ENCODE results near the gene FXYD5.
"Not testable (repeated sequence)": the region's sequence is repeated elsewhere in the genome, so short reads cannot be mapped to it uniquely, and the experiment has no call there.

FXYD5 gene

DNA sequence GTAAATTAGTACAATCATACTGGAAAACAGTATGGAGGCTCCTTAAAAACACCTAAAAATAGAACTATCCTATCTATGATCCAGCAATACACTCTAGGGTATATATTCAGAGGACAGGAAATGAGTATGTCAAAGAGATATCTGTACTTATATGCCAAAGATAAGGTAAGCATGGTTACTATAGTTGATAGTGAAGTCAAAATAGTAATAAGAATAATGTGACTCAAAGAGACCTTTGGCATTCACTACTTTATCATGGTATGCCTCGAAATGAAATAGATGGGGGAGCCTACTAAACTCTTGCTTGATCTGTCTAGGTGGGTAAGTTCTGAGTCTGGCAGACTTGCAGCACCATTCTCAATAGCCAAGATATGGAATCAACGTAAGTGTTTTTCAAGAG, 30.3 kb downstream of the FXYD5 start:
- peaks cover 4% of the 10 kb centered on the region; the same call in 1 of the 2 replicates for H3K27me3 ChIP-seq (ENCODE audit: insufficient read depth, low read length)
- H2AFZ ChIP-seq (ENCODE audit: low read length, unreplicated experiment) = no peak overlapping the region

DNA sequence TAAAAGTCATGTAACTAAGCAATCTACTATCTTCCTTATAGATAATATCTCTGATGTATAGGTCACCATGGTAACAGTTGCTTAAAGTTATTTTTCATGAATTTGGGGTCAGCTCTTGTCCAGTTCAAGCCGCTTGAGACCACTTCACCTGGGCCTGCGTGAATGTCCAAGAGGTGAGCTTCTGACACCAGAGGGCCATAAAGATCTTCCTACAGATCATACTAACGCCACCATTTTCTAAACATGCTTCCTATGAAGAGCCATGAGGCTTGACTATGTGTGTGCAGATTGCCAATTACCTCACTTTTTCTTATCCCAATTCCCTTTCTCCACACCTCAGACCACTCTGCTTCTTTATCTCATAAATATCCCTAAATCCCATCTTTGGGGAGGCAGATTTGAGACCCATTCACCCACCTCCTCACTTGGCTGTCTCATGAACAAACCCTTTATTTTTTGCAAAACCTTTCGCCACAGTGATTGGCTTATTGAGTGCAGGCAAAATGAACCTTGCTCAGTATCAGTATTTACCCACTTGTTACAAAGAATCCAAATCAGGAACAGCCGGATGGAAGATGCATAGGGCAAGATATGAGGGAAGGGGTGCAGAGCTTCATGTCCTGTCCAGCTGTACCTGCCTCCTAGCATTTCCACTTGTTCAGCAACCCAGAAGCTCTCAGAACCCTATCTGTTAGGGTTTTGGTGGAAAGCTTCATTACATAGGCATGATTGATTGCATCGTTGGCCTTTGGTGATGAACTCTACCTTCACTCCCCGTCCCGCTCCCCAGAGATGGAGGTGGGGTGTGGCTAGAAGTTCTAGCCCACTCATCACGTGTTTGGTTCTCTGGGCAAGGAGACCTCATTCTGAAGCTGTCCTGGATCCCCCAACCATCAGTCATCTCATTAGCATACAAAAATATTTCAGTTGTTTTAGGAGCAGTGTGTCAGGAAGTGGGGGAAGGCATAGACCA, 39.8 kb downstream of the FXYD5 start:
- Histone ChIP-seq H3K27me3 (ENCODE audit: insufficient read depth, low read length) (peaks cover 52% of the 10 kb centered on the region), H3K36me3 (ENCODE audit: insufficient read depth, low read length) (no peaks in the 10 kb centered on the region), H3K79me2 (ENCODE audit: control insufficient read depth, insufficient read depth, low read length, unreplicated experiment) (no peaks in the 10 kb centered on the region), H3K4me1 (ENCODE audit: control insufficient read depth, insufficient read depth, low read length, unreplicated experiment) (no peaks in the 10 kb centered on the region), H3K4me3 (ENCODE audit: low read depth, low read length) (no peak overlapping the region), H3K27ac (ENCODE audit: low read depth, low read length) (no peak overlapping the region), H2AFZ (ENCODE audit: low read length, unreplicated experiment) (no peak overlapping the region)

More for the DNA sequence above, 30.3 kb downstream of the FXYD5 start:
- H3K27ac ChIP-seq (ENCODE audit: low read depth, low read length) = no peak overlapping the region
- H3K4me1 ChIP-seq (ENCODE audit: control insufficient read depth, insufficient read depth, low read length, unreplicated experiment) = no peaks in the 10 kb centered on the region
- H3K4me3 ChIP-seq (ENCODE audit: low read depth, low read length) = no peak overlapping the region
- H3K79me2 ChIP-seq (ENCODE audit: control insufficient read depth, insufficient read depth, low read length, unreplicated experiment) = no peaks in the 10 kb centered on the region
- H3K36me3 ChIP-seq (ENCODE audit: insufficient read depth, low read length) = no peaks in the 10 kb centered on the region

GRCh38 chr19:35195830-35196229, 41.3 kb downstream of the FXYD5 start:
- H3K27ac ChIP-seq (ENCODE audit: low read depth, low read length) = no peak overlapping the region
- H3K4me3 ChIP-seq (ENCODE audit: low read depth, low read length) = no peak overlapping the region
- H2AFZ ChIP-seq (ENCODE audit: low read length, unreplicated experiment) = no peak overlapping the region
- no peaks in the 10 kb centered on the region for H3K36me3 ChIP-seq (ENCODE audit: insufficient read depth, low read length)
- H3K79me2 ChIP-seq (ENCODE audit: control insufficient read depth, insufficient read depth, low read length, unreplicated experiment) = no peaks in the 10 kb centered on the region
- H3K27me3 ChIP-seq (ENCODE audit: insufficient read depth, low read length) = peaks cover 54% of the 10 kb centered on the region
- H3K4me1 ChIP-seq (ENCODE audit: control insufficient read depth, insufficient read depth, low read length, unreplicated experiment) = no peaks in the 10 kb centered on the region

GRCh38 chr19:35196861-35197260, 42.3 kb downstream of the FXYD5 start:
- peaks cover 61% of the 10 kb centered on the region for H3K27me3 ChIP-seq (ENCODE audit: insufficient read depth, low read length)
- H3K27ac ChIP-seq (ENCODE audit: low read depth, low read length); H3K79me2 ChIP-seq (ENCODE audit: control insufficient read depth, insufficient read depth, low read length, unreplicated experiment); H3K4me3 ChIP-seq (ENCODE audit: low read depth, low read length); H3K36me3 ChIP-seq (ENCODE audit: insufficient read depth, low read length); H3K4me1 ChIP-seq (ENCODE audit: control insufficient read depth, insufficient read depth, low read length, unreplicated experiment); H2AFZ ChIP-seq (ENCODE audit: low read length, unreplicated experiment): not testable (repeated sequence)

GRCh38 chr19:35199481-35199880, 44.9 kb downstream of the FXYD5 start:
- no peak overlapping the region for H3K27ac ChIP-seq (ENCODE audit: low read depth, low read length)
- no peaks in the 10 kb centered on the region for H3K79me2 ChIP-seq (ENCODE audit: control insufficient read depth, insufficient read depth, low read length, unreplicated experiment)
- peaks cover 46% of the 10 kb centered on the region for H3K27me3 ChIP-seq (ENCODE audit: insufficient read depth, low read length)
- no peaks in the 10 kb centered on the region for H3K36me3 ChIP-seq (ENCODE audit: insufficient read depth, low read length)
- no peaks in the 10 kb centered on the region for H3K4me1 ChIP-seq (ENCODE audit: control insufficient read depth, insufficient read depth, low read length, unreplicated experiment)
- H3K4me3 ChIP-seq (ENCODE audit: low read depth, low read length) = no peak overlapping the region
- H2AFZ ChIP-seq (ENCODE audit: low read length, unreplicated experiment) = no peak overlapping the region

DNA sequence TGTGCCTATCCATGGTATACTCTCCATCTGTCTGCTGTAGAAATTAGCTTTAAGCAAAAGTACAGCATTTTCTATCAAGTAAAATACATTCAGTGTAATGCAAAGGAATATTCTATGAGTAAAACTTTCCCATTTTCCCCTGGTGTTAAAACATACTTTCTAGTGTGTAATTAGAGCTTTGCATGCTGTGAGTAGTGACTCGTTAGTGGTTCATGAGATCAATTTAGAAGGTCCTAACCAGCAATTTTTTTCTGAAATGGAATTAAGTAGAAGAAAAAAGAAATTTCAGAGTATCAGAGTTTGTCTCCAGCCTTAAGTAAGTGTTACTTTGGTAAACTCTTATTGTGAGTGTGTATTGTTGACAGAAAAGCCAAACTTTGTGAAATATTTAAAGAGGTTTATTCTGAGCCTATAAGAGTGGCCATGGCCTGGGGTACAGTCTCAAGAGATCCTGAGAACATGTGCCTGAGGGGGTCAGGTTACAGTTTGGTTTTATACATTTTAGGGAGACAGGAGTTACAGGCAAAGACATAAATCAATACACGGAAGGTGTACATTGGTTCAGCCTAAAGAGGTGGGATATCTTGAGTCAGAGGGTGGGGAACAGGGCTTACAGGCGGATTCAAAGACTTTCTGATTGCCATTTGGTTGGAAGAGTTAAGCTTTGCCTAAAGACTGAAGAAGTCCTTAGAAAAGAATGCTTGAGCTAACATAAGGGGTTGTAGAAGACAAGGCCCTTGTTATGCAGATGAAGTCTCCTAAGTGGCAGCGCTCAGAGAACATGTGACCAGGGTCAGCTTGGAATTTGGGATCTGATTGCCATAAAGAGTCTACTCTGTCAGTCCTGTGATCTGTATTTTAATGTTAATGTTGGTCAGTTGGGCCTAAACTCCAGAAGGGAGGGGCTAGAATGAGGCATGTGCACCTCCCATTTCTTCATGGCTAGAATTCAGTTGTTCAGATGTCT, 48.5 kb downstream of the FXYD5 start:
- H3K27ac ChIP-seq (ENCODE audit: low read depth, low read length) = no peak overlapping the region
- no peaks in the 10 kb centered on the region for H3K79me2 ChIP-seq (ENCODE audit: control insufficient read depth, insufficient read depth, low read length, unreplicated experiment)
- no peak overlapping the region for H2AFZ ChIP-seq (ENCODE audit: low read length, unreplicated experiment)
- H3K4me1 ChIP-seq (ENCODE audit: control insufficient read depth, insufficient read depth, low read length, unreplicated experiment) = no peaks in the 10 kb centered on the region
- H3K36me3 ChIP-seq (ENCODE audit: insufficient read depth, low read length) = no peaks in the 10 kb centered on the region
- H3K27me3 ChIP-seq (ENCODE audit: insufficient read depth, low read length) = peaks cover 27% of the 10 kb centered on the region
- no peak overlapping the region for H3K4me3 ChIP-seq (ENCODE audit: low read depth, low read length)

DNA sequence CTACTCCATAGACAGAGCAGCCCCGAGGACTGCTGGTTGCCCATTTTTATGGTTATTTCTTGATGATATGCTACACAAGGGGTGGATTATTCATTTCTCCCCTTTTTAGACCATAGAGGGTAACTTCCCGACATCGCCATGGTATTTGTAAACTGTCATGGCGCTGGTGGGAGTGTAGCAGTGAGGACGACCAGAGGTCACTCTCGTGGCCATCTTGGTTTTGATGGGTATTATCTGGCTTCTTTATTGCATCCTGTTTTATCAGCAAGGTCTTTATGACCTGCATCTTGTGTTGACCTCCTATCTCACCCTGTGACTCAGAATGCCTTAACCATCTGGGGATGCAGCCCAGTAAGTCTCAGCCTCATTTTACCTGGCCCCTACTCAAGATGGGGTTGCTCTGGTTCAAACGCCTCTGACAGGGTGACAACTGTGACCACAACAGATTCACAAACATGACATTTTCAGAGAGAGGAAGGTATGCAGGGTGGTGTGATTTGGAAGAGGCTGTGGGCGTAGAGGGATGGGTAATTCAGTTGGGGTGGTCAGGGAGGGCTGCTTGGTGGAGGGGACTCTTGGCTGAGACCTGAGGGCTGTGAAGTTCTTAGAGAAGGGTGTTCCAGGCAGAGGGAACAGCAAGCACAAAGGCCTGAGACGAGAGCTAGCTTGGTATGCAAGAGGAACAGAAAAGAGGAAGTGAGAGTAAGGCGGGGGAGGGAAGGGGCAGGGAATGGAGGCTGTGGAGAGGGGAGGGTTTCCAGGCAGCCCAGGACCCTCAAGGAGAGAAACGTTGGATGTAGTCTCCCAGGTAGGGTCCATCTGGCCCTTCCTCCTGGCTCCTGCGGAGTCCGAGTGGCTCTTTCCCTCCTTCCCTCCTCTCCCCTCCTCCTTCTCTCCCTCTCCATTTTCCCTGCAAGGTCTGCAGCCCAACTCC, 50.5 kb downstream of the FXYD5 start:
- peaks cover 16% of the 10 kb centered on the region for H3K27me3 ChIP-seq (ENCODE audit: insufficient read depth, low read length)
- no peaks in the 10 kb centered on the region for H3K36me3 ChIP-seq (ENCODE audit: insufficient read depth, low read length)
- H3K4me3 ChIP-seq (ENCODE audit: low read depth, low read length) = no peak overlapping the region
- H3K4me1 ChIP-seq (ENCODE audit: control insufficient read depth, insufficient read depth, low read length, unreplicated experiment) = no peaks in the 10 kb centered on the region
- H3K27ac ChIP-seq (ENCODE audit: low read depth, low read length) = no peak overlapping the region
- H3K79me2 ChIP-seq (ENCODE audit: control insufficient read depth, insufficient read depth, low read length, unreplicated experiment) = no peaks in the 10 kb centered on the region
- no peak overlapping the region for H2AFZ ChIP-seq (ENCODE audit: low read length, unreplicated experiment)

GRCh38 chr19:35205733-35206323, 51.3 kb downstream of the FXYD5 start:
- no peaks in the 10 kb centered on the region for H3K4me1 ChIP-seq (ENCODE audit: control insufficient read depth, insufficient read depth, low read length, unreplicated experiment)
- H3K36me3 ChIP-seq (ENCODE audit: insufficient read depth, low read length) = no peaks in the 10 kb centered on the region
- H3K27ac ChIP-seq (ENCODE audit: low read depth, low read length) = no peak overlapping the region
- H3K79me2 ChIP-seq (ENCODE audit: control insufficient read depth, insufficient read depth, low read length, unreplicated experiment) = no peaks in the 10 kb centered on the region
- no peak overlapping the region for H3K4me3 ChIP-seq (ENCODE audit: low read depth, low read length)
- no peak overlapping the region for H2AFZ ChIP-seq (ENCODE audit: low read length, unreplicated experiment)
- H3K27me3 ChIP-seq (ENCODE audit: insufficient read depth, low read length) = peaks cover 10% of the 10 kb centered on the region

GRCh38 chr19:35206379-35206778, 51.8 kb downstream of the FXYD5 start:
- Histone ChIP-seq H3K27ac (ENCODE audit: low read depth, low read length) (no peak overlapping the region), H3K4me3 (ENCODE audit: low read depth, low read length) (no peak overlapping the region), H3K79me2 (ENCODE audit: control insufficient read depth, insufficient read depth, low read length, unreplicated experiment) (no peaks in the 10 kb centered on the region), H3K27me3 (ENCODE audit: insufficient read depth, low read length) (peaks cover 5% of the 10 kb centered on the region), H3K36me3 (ENCODE audit: insufficient read depth, low read length) (no peaks in the 10 kb centered on the region), H2AFZ (ENCODE audit: low read length, unreplicated experiment) (no peak overlapping the region), H3K4me1 (ENCODE audit: control insufficient read depth, insufficient read depth, low read length, unreplicated experiment) (no peaks in the 10 kb centered on the region)

All from ACC112 (cell line).